ENCODE measurements around the gene SKAP2. TPM values are rescaled to one million over a fixed set of nuclear protein-coding genes. Genes with fewer than 3 reads are reported as not detected.

The SKAP2 gene
- total RNA-seq, 2 donors from 2014 or later = 7.8 to 11.2 TPM

- no peak for TF ChIP-seq CTCF (IDR thresholded peaks at IDR 0.05)
- Histone ChIP-seq H3K9me3 (no peaks in the 10 kb centered on the region), H3K27me3 (no peaks in the 10 kb centered on the region)
These were observed 51.0 kb downstream of the SKAP2 start for GRCh38 chr7:26813432-26813831.

GRCh38 chr7:26794541-26794940 is 69.8 kb downstream of the SKAP2 start:
- no peaks in the 10 kb centered on the region for H3K27me3 ChIP-seq
- no peak for TF ChIP-seq CTCF (IDR thresholded peaks at IDR 0.05)

More at GRCh38 chr7:26813432-26813831, 51.0 kb downstream of the SKAP2 start:
- Histone ChIP-seq H3K27ac (no peak overlapping the region), H3K36me3 (no peaks in the 10 kb centered on the region), H3K4me3 (no peak overlapping the region), H3K4me1 (no peaks in the 10 kb centered on the region)
- no peak for DNase-seq (ENCODE audit: low spot score)

GRCh38 chr7:26792576-26792975 is 71.8 kb downstream of the SKAP2 start:
- H3K4me1 ChIP-seq = no peaks in the 10 kb centered on the region
- no peaks in the 10 kb centered on the region for H3K27me3 ChIP-seq
- no peaks in the 10 kb centered on the region for H3K36me3 ChIP-seq
- no peak overlapping the region for H3K4me3 ChIP-seq
- H3K9me3 ChIP-seq = no peaks in the 10 kb centered on the region
- TF ChIP-seq CTCF (IDR thresholded peaks at IDR 0.05) = no peak
- H3K27ac ChIP-seq = no peak overlapping the region
- DNase-seq (ENCODE audit: low spot score) = no peak

More at GRCh38 chr7:26794541-26794940, 69.8 kb downstream of the SKAP2 start:
- no peak for DNase-seq (ENCODE audit: low spot score)
- Histone ChIP-seq H3K9me3 (no peaks in the 10 kb centered on the region), H3K4me1 (no peaks in the 10 kb centered on the region), H3K36me3 (no peaks in the 10 kb centered on the region), H3K27ac (no peak overlapping the region), H3K4me3 (no peak overlapping the region)

- no peak for DNase-seq (ENCODE audit: low spot score)
- no peak for TF ChIP-seq CTCF (IDR thresholded peaks at IDR 0.05)
- H3K4me1 ChIP-seq = no peaks in the 10 kb centered on the region
- H3K36me3 ChIP-seq = no peaks in the 10 kb centered on the region
- no peaks in the 10 kb centered on the region for H3K27me3 ChIP-seq
- H3K9me3 ChIP-seq = no peaks in the 10 kb centered on the region
- no peak overlapping the region for H3K27ac ChIP-seq
- no peak overlapping the region for H3K4me3 ChIP-seq
These were observed 72.4 kb downstream of the SKAP2 start for GRCh38 chr7:26792006-26792405.

- no peaks in the 10 kb centered on the region for H3K36me3 ChIP-seq
- H3K4me3 ChIP-seq = no peak overlapping the region
- no peaks in the 10 kb centered on the region for H3K4me1 ChIP-seq
- no peak overlapping the region for H3K27ac ChIP-seq
- no peak for DNase-seq (ENCODE audit: low spot score)
- no peak for TF ChIP-seq CTCF (IDR thresholded peaks at IDR 0.05)
- H3K27me3 ChIP-seq = no peaks in the 10 kb centered on the region
- H3K9me3 ChIP-seq = no peaks in the 10 kb centered on the region
These were observed 74.8 kb downstream of the SKAP2 start for GRCh38 chr7:26789481-26790184.

GRCh38 chr7:26787701-26788100 is 76.7 kb downstream of the SKAP2 start:
- H3K27ac ChIP-seq = no peak overlapping the region
- H3K27me3 ChIP-seq = no peaks in the 10 kb centered on the region
- TF ChIP-seq CTCF (IDR thresholded peaks at IDR 0.05) = no peak
- DNase-seq (ENCODE audit: low spot score) = no peak
- H3K4me1 ChIP-seq = no peaks in the 10 kb centered on the region
- no peaks in the 10 kb centered on the region for H3K9me3 ChIP-seq
- H3K4me3 ChIP-seq = no peak overlapping the region
- no peaks in the 10 kb centered on the region for H3K36me3 ChIP-seq

Measured in right atrium auricular region (tissue), 2 donors.